Endothelial cell of umbilical vein (primary cell): ENCODE results near the gene CA6. TPM values are rescaled to one million over a fixed set of nuclear protein-coding genes. Genes with fewer than 3 reads are reported as not detected.

Experiments
- BruUV-seq: library from RNA; stranded (reverse); fragments of 400-500 nt; replicated peaks from 2 replicates; lab custom pipeline; 2021; lab: Mats Ljungman, UMichigan
- CTCF ChIA-PET: fragments of 300-600, 350-600 bp; sonication (Branson Sonifier 250); formaldehyde crosslinking; loops from one replicate; lab custom pipeline; 2021; ENCODE audit warnings: antibody characterized with exemption, inconsistent platforms; lab: Charles Lee
- POLR2A ChIA-PET: fragments of 300-600, 350-600 bp; sonication (Branson Sonifier 250); formaldehyde crosslinking; loops from one replicate; lab custom pipeline; 2021; ENCODE audit warnings: antibody characterized with exemption, inconsistent platforms; lab: Charles Lee
- DNase-seq: peaks from one replicate; pipeline ENCODE4 v3.0.0-alpha.2; 2011; ENCODE audit warnings: low read depth, low spot score
- FAIRE-seq: peaks from 2 replicates; lab custom pipeline; 2011; peaks lifted over from hg19 to GRCh38; lab: Jason Lieb, UNC
- H2AFZ ChIP-seq: 2 replicates; pipeline ENCODE4 v1.6.0; 2012; ENCODE audit warnings: low read depth, low read length, control low read depth, inconsistent platforms
- H3K27ac ChIP-seq: 2 replicates; pipeline ENCODE4 v1.5.1; 2011; ENCODE audit warnings: low read depth, mild to moderate bottlenecking, control low read depth, low read length, moderate library complexity; ENCODE audit not compliant: insufficient read depth
- H3K27me3 ChIP-seq, 2 experiments: 2 replicates each; pipeline versions ENCODE4 v1.6.0 to v1.6.1; 2011; ENCODE audit warnings: low read length in 2 of 2, mixed read lengths in 1 of 2; ENCODE audit not compliant: control insufficient read depth in 2 of 2, insufficient read depth in 2 of 2
- H3K36me3 ChIP-seq, 2 experiments: 2 replicates in 1 of 2; 3 replicates in 1 of 2; pipeline ENCODE4 v1.5.1; 2011; ENCODE audit warnings: low read length in 2 of 2, mild to moderate bottlenecking in 1 of 2, moderate library complexity in 1 of 2; ENCODE audit not compliant: control insufficient read depth in 2 of 2, insufficient read depth in 2 of 2; ENCODE audit errors: extremely low read depth in 1 of 2
- H3K4me1 ChIP-seq: 3 replicates; pipeline ENCODE4 v1.5.1; 2011; ENCODE audit warnings: mild to moderate bottlenecking, low read length; ENCODE audit not compliant: control insufficient read depth, insufficient read depth; ENCODE audit errors: extremely low read depth
- H3K4me2 ChIP-seq: 2 replicates; pipeline ENCODE4 v1.6.1; 2011; ENCODE audit warnings: low read length, control low read depth, mixed read lengths; ENCODE audit not compliant: insufficient read depth
- H3K4me3 ChIP-seq, 3 experiments: fragments of 200-600 bp in 1 of 3; sonication (generic), shearing (Covaris generic) in 1 of 3; replicated peaks in 1 of 3; 2 replicates each; pipeline ENCODE4 v1.5.1; 2011 to 2016; ENCODE audit warnings: control low read depth in 3 of 3, low read length in 3 of 3, mild to moderate bottlenecking in 2 of 3, inconsistent platforms in 1 of 3, low read depth in 1 of 3, moderate library complexity in 1 of 3; ENCODE audit not compliant: insufficient read depth in 1 of 3
- H3K79me2 ChIP-seq: 2 replicates; pipeline ENCODE4 v1.6.0; 2012; ENCODE audit warnings: low read length, inconsistent platforms; ENCODE audit not compliant: control insufficient read depth, insufficient read depth
- H3K9ac ChIP-seq: replicated peaks from 2 replicates; pipeline ENCODE3; 2011; ENCODE audit warnings: low read length, control low read depth; ENCODE audit not compliant: insufficient read depth; ENCODE audit errors: extremely low read depth
- H3K9me1 ChIP-seq: replicated peaks from 3 replicates; pipeline ENCODE4 v1.6.0; 2011; ENCODE audit warnings: mild to moderate bottlenecking, low read length; ENCODE audit not compliant: control insufficient read depth, insufficient read depth; ENCODE audit errors: extremely low read depth
- H3K9me3 ChIP-seq: replicated peaks from 2 replicates; pipeline ENCODE4 v1.5.1; 2012; ENCODE audit warnings: low read length, inconsistent platforms; ENCODE audit not compliant: control insufficient read depth, insufficient read depth
- H4K20me1 ChIP-seq: replicated peaks from 2 replicates; pipeline ENCODE3; 2011; ENCODE audit warnings: mild to moderate bottlenecking, low read length; ENCODE audit not compliant: control insufficient read depth, insufficient read depth; ENCODE audit errors: extremely low read depth
- EZH2 ChIP-seq: IDR thresholded peaks from 2 replicates; pipeline ENCODE4 v1.6.1; 2012; ENCODE audit warnings: borderline replicate concordance, low read depth, mild to moderate bottlenecking, moderate library complexity, low read length, inconsistent platforms; ENCODE audit not compliant: severe bottlenecking
- FOS ChIP-seq: IDR thresholded peaks from 2 replicates; pipeline ENCODE4 v1.6.1; 2011; ENCODE audit warnings: mild to moderate bottlenecking, low read length, moderate library complexity, borderline replicate concordance; ENCODE audit not compliant: insufficient read depth
- GATA2 ChIP-seq: IDR thresholded peaks from 2 replicates; pipeline ENCODE4 v1.7.0; 2011; ENCODE audit warnings: low read depth, mild to moderate bottlenecking, moderate library complexity, mixed read lengths, low read length; ENCODE audit not compliant: insufficient read length, insufficient read depth
- JUN ChIP-seq: IDR thresholded peaks from 2 replicates; pipeline ENCODE4 v1.6.1; 2011; ENCODE audit warnings: borderline replicate concordance, low read depth; ENCODE audit not compliant: insufficient read length, insufficient read depth
- MYC ChIP-seq: IDR thresholded peaks from one replicate; pipeline ENCODE4 v1.6.1; 2011; ENCODE audit warnings: mild to moderate bottlenecking, low read depth, low read length
- POLR2A ChIP-seq: IDR thresholded peaks from 2 replicates; pipeline ENCODE4 v1.6.1; 2012; ENCODE audit warnings: low read depth, mild to moderate bottlenecking, control low read depth, low read length
- POLR2AphosphoS5 ChIP-seq: IDR thresholded peaks from 2 replicates; pipeline ENCODE4 v1.6.1; 2012; ENCODE audit warnings: low read depth, mild to moderate bottlenecking, control low read depth, low read length, moderate library complexity; ENCODE audit not compliant: insufficient read depth
- dilution Hi-C: fragments of 300-500 bp; cut with MboI; formaldehyde crosslinking; loops from one replicate; pipeline ENCODE4 v1.15.0; 2019; ENCODE audit warnings: low sequenced_read_pairs; ENCODE audit not compliant: extremely low pct_ligation_motif_present
- intact Hi-C: fragments of 100-400 bp; cut with micrococcal nuclease; formaldehyde crosslinking; loops from one replicate; pipeline ENCODE4 v1.10.0; 2022
- polyA plus RNA-seq, 4 experiments: library from polyadenylated mRNA; depleted of rRNA in 3 of 4; stranded (reverse) in 3 of 4; unstranded in 1 of 4; fragments of >200 nt; gene quantifications; 2 replicates each; pipeline versions ENCODE4 v1.2.1 to v1.2.3, GENCODE V29; 2011 to 2012; ENCODE audit warnings: missing spikeins in 1 of 4
- total RNA-seq: library from RNA; stranded (reverse); gene quantifications from 2 replicates; pipeline ENCODE4 v1.2.3, GENCODE V29; 2021
- TF ChIP-seq, protein P1 (sequence below), 2 donors: IDR thresholded peaks; 1 replicate in 1 of 2; 2 replicates in 1 of 2; pipeline ENCODE4 v1.5.1; 2011; ENCODE audit warnings: low read length in 2 of 2, mild to moderate bottlenecking in 2 of 2, moderate library complexity in 2 of 2, control low read depth in 1 of 2, inconsistent platforms in 1 of 2, low read depth in 1 of 2; ENCODE audit not compliant: insufficient read depth in 1 of 2; ENCODE audit errors: extremely low read depth in 1 of 2
- TF ChIP-seq, protein P2 (sequence below): IDR thresholded peaks from 2 replicates; pipeline ENCODE4 v1.6.1; 2011; ENCODE audit not compliant: insufficient read depth, insufficient read length

The CA6 gene
- total and polyA plus RNA-seq, 2 donors (not counting 3 experiments of a cell fraction or from before 2014, with no cell fraction given) = not detected

DNA sequence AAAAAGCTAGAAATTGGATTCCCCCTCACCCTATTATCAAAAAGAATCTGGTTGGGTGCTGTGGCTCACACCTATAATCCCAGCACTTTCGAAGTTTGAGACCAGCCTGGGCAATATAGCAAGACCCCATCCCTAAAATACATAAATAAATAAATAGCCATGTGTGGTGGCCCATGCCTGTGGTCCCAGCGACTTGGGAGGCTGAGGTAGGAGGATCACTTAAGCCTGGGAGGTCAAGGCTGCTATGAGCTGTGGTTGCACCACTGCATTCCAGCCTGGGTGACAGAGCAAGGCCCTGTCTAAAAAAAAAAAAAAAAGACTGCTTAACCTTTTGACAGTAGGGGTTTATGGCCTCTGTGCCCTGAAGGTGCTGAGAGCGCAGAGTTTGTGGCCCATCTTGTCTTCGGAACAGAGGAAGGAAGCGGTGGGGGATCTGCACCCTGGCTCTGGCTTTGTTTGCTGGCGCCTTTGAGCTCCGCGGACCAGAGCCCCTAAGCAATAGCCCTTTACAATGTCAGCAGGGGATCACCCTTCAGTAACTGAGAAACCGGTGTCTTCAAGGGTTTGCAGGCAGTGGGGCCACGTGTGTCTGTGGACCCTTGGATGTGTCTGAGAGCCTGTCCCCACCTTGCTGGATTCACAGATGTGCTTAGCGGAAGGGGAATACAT is 58.5 kb downstream of the CA6 start:
- H4K20me1 ChIP-seq = no peaks in the 10 kb centered on the region
- H3K9me3 ChIP-seq = no peaks in the 10 kb centered on the region
- no peaks in the 10 kb centered on the region for H3K36me3 ChIP-seq
- intact Hi-C loops (loop anchor here (2.0 to 10.0 kb wide), 2 partner anchors 15 to 191 kb away; no protein-coding TSS in a partner anchor), dilution Hi-C loops (no loop called here)
- H3K9me1 ChIP-seq = no peaks in the 10 kb centered on the region
- ChIA-PET POLR2A (no interaction called here), CTCF (interaction anchor here (0.7 to 3.7 kb wide), 35 partner anchors 8 to 230 kb away, joined by 3 to 371 read pairs (median 14); partner anchors contain the start of genes H6PD and SLC2A7)
- TF ChIP-seq MYC = no peak
- TF ChIP-seq JUN = no peak
- TF ChIP-seq POLR2A = no peak
- TF ChIP-seq POLR2AphosphoS5 = no peak
- no peak for TF ChIP-seq GATA2
- TF ChIP-seq, protein P1, sequence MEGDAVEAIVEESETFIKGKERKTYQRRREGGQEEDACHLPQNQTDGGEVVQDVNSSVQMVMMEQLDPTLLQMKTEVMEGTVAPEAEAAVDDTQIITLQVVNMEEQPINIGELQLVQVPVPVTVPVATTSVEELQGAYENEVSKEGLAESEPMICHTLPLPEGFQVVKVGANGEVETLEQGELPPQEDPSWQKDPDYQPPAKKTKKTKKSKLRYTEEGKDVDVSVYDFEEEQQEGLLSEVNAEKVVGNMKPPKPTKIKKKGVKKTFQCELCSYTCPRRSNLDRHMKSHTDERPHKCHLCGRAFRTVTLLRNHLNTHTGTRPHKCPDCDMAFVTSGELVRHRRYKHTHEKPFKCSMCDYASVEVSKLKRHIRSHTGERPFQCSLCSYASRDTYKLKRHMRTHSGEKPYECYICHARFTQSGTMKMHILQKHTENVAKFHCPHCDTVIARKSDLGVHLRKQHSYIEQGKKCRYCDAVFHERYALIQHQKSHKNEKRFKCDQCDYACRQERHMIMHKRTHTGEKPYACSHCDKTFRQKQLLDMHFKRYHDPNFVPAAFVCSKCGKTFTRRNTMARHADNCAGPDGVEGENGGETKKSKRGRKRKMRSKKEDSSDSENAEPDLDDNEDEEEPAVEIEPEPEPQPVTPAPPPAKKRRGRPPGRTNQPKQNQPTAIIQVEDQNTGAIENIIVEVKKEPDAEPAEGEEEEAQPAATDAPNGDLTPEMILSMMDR (IDR thresholded peaks at IDR 0.05; ENCODE audit: extremely low read depth in 1 of 2, insufficient read depth in 1 of 2, low read depth in 1 of 2, low read length in 2 of 2) = no peak
- no peak for TF ChIP-seq FOS
- TF ChIP-seq, protein P2, sequence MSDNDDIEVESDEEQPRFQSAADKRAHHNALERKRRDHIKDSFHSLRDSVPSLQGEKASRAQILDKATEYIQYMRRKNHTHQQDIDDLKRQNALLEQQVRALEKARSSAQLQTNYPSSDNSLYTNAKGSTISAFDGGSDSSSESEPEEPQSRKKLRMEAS = no peak
- TF ChIP-seq EZH2 = no peak
- H3K79me2 ChIP-seq = no peaks in the 10 kb centered on the region
- no TSS peak for BruUV-seq
- H3K9ac ChIP-seq = no peak overlapping the region
- FAIRE-seq (no peak), DNase-seq (no peak)
- H3K4me2 ChIP-seq = no peak overlapping the region
- H2AFZ ChIP-seq = no peak overlapping the region
- H3K4me3 ChIP-seq = no peak overlapping the region
- H3K27ac ChIP-seq = no peak overlapping the region
- H3K4me1 ChIP-seq = no peaks in the 10 kb centered on the region
- peaks cover 0 to 7% of the 10 kb centered on the region in 2 experiments for H3K27me3 ChIP-seq
